ENCODE data around the gene VDR.
A peak's percentile ranks its signal among the peaks of the same experiment; 100 is the strongest.

VDR gene

GRCh38 chr12:47828008-47828975 lies 76.5 kb downstream of the VDR start:
- H2AFZ ChIP-seq (ENCODE audit: low read depth, low read length) = no peak overlapping the region
- no peak for TF ChIP-seq CTCF (IDR thresholded peaks at IDR 0.05; ENCODE audit: borderline replicate concordance, extremely low read depth, low read length, poor library complexity, severe bottlenecking)
- TF ChIP-seq EZH2 (IDR thresholded peaks at IDR 0.05; ENCODE audit: borderline replicate concordance, low read depth, low read length, severe bottlenecking) = no peak
- H3K4me2 ChIP-seq (ENCODE audit: insufficient read depth, low read length) = no peak overlapping the region

GRCh38 chr12:47825173-47825639 lies 79.6 kb downstream of the VDR start:
- Histone ChIP-seq H3K4me1 (ENCODE audit: insufficient read depth, low read length) (peaks cover 26% of the 10 kb centered on the region), H4K20me1 (ENCODE audit: insufficient read depth, low read length) (no peaks in the 10 kb centered on the region), H3K27me3 (ENCODE audit: insufficient read depth, low read length, poor library complexity) (peaks cover 12% of the 10 kb centered on the region), H3K36me3 (ENCODE audit: insufficient read depth, low read length) (no peaks in the 10 kb centered on the region), H3K4me3 (ENCODE audit: low read depth in 1 of 2, low read length in 2 of 2) (no peak overlapping the region), H3K27ac (ENCODE audit: low read length) (no peak overlapping the region), H3K9me3 (ENCODE audit: insufficient read depth, low read length, severe bottlenecking) (no peaks in the 10 kb centered on the region), H2AFZ (ENCODE audit: low read depth, low read length) (no peak overlapping the region), H3K4me2 (ENCODE audit: insufficient read depth, low read length) (no peak overlapping the region), H3K9ac (ENCODE audit: low read depth, low read length) (no peak overlapping the region), H3K79me2 (ENCODE audit: insufficient read depth, low read length) (no peaks in the 10 kb centered on the region)
- DNase-seq = no peak
- no peak for ATAC-seq (ENCODE audit: insufficient read depth, low read depth)
- TF ChIP-seq CTCF (IDR thresholded peaks at IDR 0.05; ENCODE audit: borderline replicate concordance, extremely low read depth, low read length, poor library complexity, severe bottlenecking) (no peak), EZH2 (IDR thresholded peaks at IDR 0.05; ENCODE audit: borderline replicate concordance, low read depth, low read length, severe bottlenecking) (no peak)

More at GRCh38 chr12:47828008-47828975, 76.5 kb downstream of the VDR start:
- no peaks in the 10 kb centered on the region for H3K79me2 ChIP-seq (ENCODE audit: insufficient read depth, low read length)
- H3K36me3 ChIP-seq (ENCODE audit: insufficient read depth, low read length) = no peaks in the 10 kb centered on the region
- peaks cover 34% of the 10 kb centered on the region for H3K4me1 ChIP-seq (ENCODE audit: insufficient read depth, low read length)
- H3K4me3 ChIP-seq (ENCODE audit: low read depth in 1 of 2, low read length in 2 of 2) = no peak overlapping the region
- ATAC-seq (ENCODE audit: insufficient read depth, low read depth) (no peak), DNase-seq (no peak)
- H3K9ac ChIP-seq (ENCODE audit: low read depth, low read length) = no peak overlapping the region
- no peak overlapping the region for H3K27ac ChIP-seq (ENCODE audit: low read length)
- H3K27me3 ChIP-seq (ENCODE audit: insufficient read depth, low read length, poor library complexity) = peaks cover 2% of the 10 kb centered on the region
- H3K9me3 ChIP-seq (ENCODE audit: insufficient read depth, low read length, severe bottlenecking) = no peaks in the 10 kb centered on the region
- H4K20me1 ChIP-seq (ENCODE audit: insufficient read depth, low read length) = no peaks in the 10 kb centered on the region

GRCh38 chr12:47824635-47825034 lies 80.2 kb downstream of the VDR start:
- H3K36me3 ChIP-seq (ENCODE audit: insufficient read depth, low read length) = no peaks in the 10 kb centered on the region
- no peak for DNase-seq
- no peak overlapping the region for H3K4me3 ChIP-seq (ENCODE audit: low read depth in 1 of 2, low read length in 2 of 2)
- no peaks in the 10 kb centered on the region for H4K20me1 ChIP-seq (ENCODE audit: insufficient read depth, low read length)
- H3K9me3 ChIP-seq (ENCODE audit: insufficient read depth, low read length, severe bottlenecking) = no peaks in the 10 kb centered on the region
- H3K27ac ChIP-seq (ENCODE audit: low read length) = peak overlapping the region; percentile 59; the same call in 1 of the 2 replicates
- ATAC-seq (ENCODE audit: insufficient read depth, low read depth) = peak; percentile 4; the same call in 1 of the 3 replicates
- H3K9ac ChIP-seq (ENCODE audit: low read depth, low read length) = no peak overlapping the region
- peaks cover 15% of the 10 kb centered on the region for H3K27me3 ChIP-seq (ENCODE audit: insufficient read depth, low read length, poor library complexity)
- peaks cover 28% of the 10 kb centered on the region for H3K4me1 ChIP-seq (ENCODE audit: insufficient read depth, low read length)
- no peak for TF ChIP-seq EZH2 (IDR thresholded peaks at IDR 0.05; ENCODE audit: borderline replicate concordance, low read depth, low read length, severe bottlenecking)
- no peak for TF ChIP-seq CTCF (IDR thresholded peaks at IDR 0.05; ENCODE audit: borderline replicate concordance, extremely low read depth, low read length, poor library complexity, severe bottlenecking)
- H3K79me2 ChIP-seq (ENCODE audit: insufficient read depth, low read length) = 0 out of 2 replicates have a peak, but pooled peaks cover 2% of the 10 kb centered on the region
- no peak overlapping the region for H3K4me2 ChIP-seq (ENCODE audit: insufficient read depth, low read length)
- peak overlapping the region; percentile 61 for H2AFZ ChIP-seq (ENCODE audit: low read depth, low read length)

Data from DND-41 (cell line).